G401 (cell line): ENCODE data around the gene NXN. TPM values are rescaled to one million over a fixed set of nuclear protein-coding genes. Genes with fewer than 3 reads are reported as not detected.
"Not testable (repeated sequence)": the region's sequence is repeated elsewhere in the genome, so short reads cannot be mapped to it uniquely, and the experiment has no call there.

Experiments
- DNase-seq: peaks from one replicate; pipeline ENCODE4 v3.0.0-alpha.2; 2015; ENCODE audit warnings: low spot score
- in situ Hi-C: cut with HindIII; loops from 2 replicates; pipeline ENCODE4 v1.10.0; 2016; ENCODE audit warnings: low sequenced_read_pairs, mixed read lengths
- total RNA-seq: library from RNA; depleted of rRNA; stranded (reverse); fragments of >200 nt; shearing (Covaris generic); gene quantifications from 2 replicates; pipeline ENCODE4 v1.2.3, GENCODE V29; 2014

NXN gene
- total RNA-seq, 1 experiment from 2014 or later, result 147 TPM

- no peak for DNase-seq
These were observed 28.6 kb upstream of the NXN start for GRCh38 chr17:1008008-1008761.

GRCh38 chr17:1007310-1008007 lies 27.9 kb upstream of the NXN start:
- no peak for DNase-seq
- in situ Hi-C loops, result no loop called here

More at GRCh38 chr17:1008008-1008761, 28.6 kb upstream of the NXN start:
- in situ Hi-C loops, result no loop called here

- in situ Hi-C loops, result no loop called here
- no peak for DNase-seq
These were observed 26.5 kb upstream of the NXN start for GRCh38 chr17:1006054-1006453.

DNA sequence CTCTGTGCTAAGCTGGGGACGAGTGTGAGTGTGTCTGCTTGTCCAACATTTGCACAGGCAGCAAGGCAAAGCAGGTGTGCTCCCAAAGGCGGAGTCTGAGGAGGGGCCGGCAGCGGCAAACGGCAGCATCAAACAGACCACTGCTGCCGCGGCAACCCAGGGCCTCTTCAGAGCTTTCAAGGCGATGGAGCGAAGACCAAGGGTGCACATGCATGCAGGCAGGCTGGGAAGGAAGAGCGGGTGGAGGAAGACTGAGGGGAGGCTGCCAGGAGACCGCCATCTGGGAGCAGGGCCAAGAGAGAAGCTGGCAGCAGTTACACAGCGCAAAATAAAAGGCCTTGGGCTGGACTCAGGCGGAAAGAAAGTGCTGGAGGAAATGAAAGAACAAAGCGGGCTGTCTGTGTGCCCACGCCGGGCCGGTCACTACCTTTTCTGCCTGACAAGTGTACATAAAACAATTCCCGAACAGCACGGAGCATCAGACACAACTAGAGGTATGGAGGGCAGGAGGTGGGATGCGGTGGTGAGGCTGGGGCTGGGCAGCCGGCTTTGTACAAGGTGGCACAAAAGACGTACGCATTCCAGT lies 25.9 kb upstream of the NXN start:
- in situ Hi-C loops, result no loop called here
- DNase-seq, result peak; percentile 93

- no peak for DNase-seq
These were observed 25.3 kb upstream of the NXN start for GRCh38 chr17:1004769-1005295.

GRCh38 chr17:1003972-1004768 lies 24.6 kb upstream of the NXN start:
- no peak for DNase-seq
- in situ Hi-C loops, result no loop called here

More at GRCh38 chr17:1004769-1005295, 25.3 kb upstream of the NXN start:
- in situ Hi-C loops, result no loop called here

GRCh38 chr17:1003633-1003971 lies 24.0 kb upstream of the NXN start:
- in situ Hi-C loops, result no loop called here
- DNase-seq, result no peak

DNA sequence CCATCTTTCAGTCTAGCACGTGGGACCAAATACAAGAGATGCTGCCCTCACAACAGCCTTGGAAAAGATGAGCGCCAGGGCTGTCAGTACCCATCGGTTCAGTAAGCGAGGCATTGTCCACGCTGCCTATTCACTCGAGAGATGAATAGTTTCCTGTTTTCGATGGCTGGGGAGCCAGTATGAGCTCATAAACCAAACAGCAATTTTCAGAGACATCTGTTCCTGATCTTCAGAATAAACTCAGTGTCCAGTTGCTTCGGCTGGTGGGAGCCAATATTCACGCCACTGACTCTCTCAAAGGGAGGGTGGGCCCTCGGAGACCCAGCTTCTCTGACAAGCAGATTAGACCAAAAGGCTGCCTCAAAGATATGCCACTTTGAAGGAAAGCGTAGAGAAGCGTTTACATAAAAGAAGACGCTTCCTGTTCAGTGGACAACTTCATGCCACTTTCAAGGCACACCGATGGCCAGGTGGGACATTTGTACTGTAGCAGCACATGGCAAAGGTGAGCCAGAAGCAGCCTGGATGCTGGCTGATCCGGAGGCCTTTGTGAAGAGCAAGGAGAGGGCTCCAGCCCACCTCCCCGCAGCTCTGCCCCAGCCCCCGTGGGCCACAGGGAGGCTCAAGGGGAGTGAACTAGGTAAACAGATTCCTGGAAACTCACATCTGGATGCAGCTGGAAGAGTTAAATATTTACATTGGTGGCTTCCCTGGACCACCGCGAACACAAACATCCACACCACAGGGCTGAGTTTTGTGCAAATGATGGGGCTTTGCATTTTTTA lies 23.4 kb upstream of the NXN start:
- no peak for DNase-seq
- in situ Hi-C loops, result no loop called here

- no peak for DNase-seq
- in situ Hi-C loops, result no loop called here
These were observed 22.8 kb upstream of the NXN start for GRCh38 chr17:1002412-1002753.

- in situ Hi-C loops, result no loop called here
- no peak for DNase-seq
These were observed 22.2 kb upstream of the NXN start for GRCh38 chr17:1001640-1002411.

DNA sequence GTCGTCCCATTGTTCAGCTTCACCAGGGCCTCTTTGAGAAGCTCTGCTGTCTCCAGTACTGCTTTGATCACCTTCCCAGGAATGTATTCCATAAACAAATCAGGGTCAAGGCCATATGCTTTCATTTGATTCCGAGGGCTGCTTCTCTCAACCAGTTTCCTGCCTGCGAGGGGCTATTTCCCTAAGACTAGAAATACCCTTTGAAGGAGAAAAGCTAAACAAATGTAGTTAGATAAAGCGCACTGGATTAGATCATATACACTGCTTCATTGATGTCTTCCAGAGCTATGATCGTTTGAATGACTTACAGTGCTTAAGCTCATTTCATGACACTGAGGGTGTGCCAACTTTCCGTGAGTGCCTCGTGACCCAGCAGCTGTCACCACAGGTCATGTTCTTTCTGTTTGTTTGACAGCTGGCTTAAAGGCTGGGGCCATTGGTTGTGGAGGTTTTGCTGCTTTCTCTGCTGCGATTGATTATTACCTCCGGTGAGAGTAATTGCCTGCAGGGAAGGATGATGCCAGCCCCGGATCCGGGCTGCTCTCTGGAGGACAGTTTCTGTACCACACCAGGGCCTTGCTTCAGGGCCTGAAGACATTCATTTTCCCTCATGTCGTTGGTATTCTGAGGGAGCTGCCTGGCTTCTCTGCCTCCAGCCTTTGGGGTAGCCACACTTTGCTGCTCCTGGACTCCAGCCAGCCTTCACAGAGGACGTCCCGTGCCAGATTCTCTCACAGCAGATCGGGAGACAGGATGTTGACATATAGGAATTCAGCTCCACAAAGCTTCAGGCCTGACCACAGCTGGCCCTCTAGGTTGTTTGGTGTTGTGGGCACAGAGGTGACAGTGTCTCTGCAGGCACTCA lies 21.3 kb upstream of the NXN start:
- in situ Hi-C loops, result no loop called here

DNA sequence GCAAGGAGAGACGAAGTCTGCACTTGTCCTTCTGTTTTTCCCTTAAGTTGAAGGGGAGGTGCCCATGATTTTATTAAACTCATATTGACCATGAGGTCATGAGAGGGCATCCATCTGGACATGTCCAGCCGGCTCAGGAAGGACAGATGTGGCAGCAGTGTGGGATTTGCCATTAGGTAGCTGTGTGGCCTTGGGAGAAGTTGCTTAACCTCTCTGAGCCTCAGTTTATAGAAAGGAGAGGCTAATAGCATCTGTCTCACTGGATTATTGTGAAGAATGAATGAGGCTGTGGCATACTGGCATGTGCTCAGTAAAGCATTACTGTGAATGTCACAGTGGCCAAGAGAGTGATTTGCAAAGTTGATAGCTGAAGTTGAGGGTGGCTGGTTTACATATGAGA lies 18.5 kb upstream of the NXN start:
- no peak for DNase-seq
- in situ Hi-C loops, result loop anchor here (25.0 kb wide), 1 partner anchor 236 kb away; the partner anchor contains the start of gene GEMIN4

More for the DNA sequence above, 21.3 kb upstream of the NXN start:
- no peak for DNase-seq

- in situ Hi-C loops, result loop anchor here (25.0 kb wide), 1 partner anchor 234 kb away; the partner anchor contains the start of gene GEMIN4
- peak; percentile 95 for DNase-seq
These were observed 17.2 kb upstream of the NXN start, which contains the start of gene TIMM22 for GRCh38 chr17:996554-997344. TIMM22 (plus strand) TSS chr17:997129; CDS start chr17:997143, 14 bp downstream.

DNA sequence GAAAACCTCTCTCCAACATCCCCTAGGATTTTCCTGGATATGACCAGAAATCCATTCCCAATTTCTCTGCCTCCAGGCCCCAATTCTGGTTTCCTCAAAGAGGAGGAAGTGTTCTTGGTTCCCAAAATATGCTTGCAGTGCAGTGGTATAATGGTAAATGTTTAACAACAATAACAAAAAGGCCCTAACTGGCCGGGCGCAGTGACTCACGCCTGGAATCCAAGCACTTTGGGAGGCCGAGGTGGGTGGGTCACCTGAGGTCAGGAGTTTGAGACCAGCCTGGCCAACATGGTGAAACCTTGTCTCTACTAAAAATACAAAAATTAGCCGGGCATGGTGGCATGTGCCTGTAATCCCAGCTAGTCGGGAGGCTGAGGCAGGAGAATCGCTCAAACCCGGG lies 15.7 kb upstream of the NXN start:
- in situ Hi-C loops, result loop anchor here (25.0 kb wide), 1 partner anchor 233 kb away; the partner anchor contains the start of gene GEMIN4
- not testable (repeated sequence) for DNase-seq

- peak; percentile 32 for DNase-seq
- in situ Hi-C loops, result loop anchor here (25.0 kb wide), 1 partner anchor 231 kb away; the partner anchor contains the start of gene GEMIN4
These were observed 13.4 kb upstream of the NXN start for GRCh38 chr17:992933-993332.

- in situ Hi-C loops, result loop anchor here (25.0 kb wide), 1 partner anchor 226 kb away; the partner anchor contains the start of gene GEMIN4
- peak; percentile 97 for DNase-seq
These were observed 9.0 kb upstream of the NXN start for GRCh38 chr17:988561-988960.
